Astrocyte of the cerebellum (primary cell): ENCODE results near the gene TUSC1.

Source experiments
- DNase-seq: peaks from one replicate; pipeline ENCODE4 v3.0.0-alpha.2; 2011; ENCODE audit warnings: low read depth
- H3K4me3 ChIP-seq: 2 replicates; pipeline ENCODE4 v1.5.1; 2011; ENCODE audit warnings: mild to moderate bottlenecking, low read depth, low read length, moderate library complexity
- CTCF ChIP-seq: IDR thresholded peaks from 2 replicates; pipeline ENCODE4 v1.5.1; 2012; ENCODE audit warnings: low read length, low read depth, moderate library complexity, mild to moderate bottlenecking; ENCODE audit errors: missing control alignments
- in situ Hi-C: cut with HindIII; loops from 2 replicates; pipeline ENCODE4 v1.10.0; 2017; ENCODE audit warnings: low sequenced_read_pairs

TUSC1 gene

GRCh38 chr9:25629231-25629630 lies 49.0 kb downstream of the TUSC1 start:
- no peak for TF ChIP-seq CTCF
- in situ Hi-C loops, result loop anchor here (25.0 kb wide), 1 partner anchor 92 kb away; no protein-coding TSS in a partner anchor
- H3K4me3 ChIP-seq, result no peak overlapping the region
- no peak for DNase-seq
